Measurements from ENCODE around the gene KSR2.

The KSR2 gene

DNA sequence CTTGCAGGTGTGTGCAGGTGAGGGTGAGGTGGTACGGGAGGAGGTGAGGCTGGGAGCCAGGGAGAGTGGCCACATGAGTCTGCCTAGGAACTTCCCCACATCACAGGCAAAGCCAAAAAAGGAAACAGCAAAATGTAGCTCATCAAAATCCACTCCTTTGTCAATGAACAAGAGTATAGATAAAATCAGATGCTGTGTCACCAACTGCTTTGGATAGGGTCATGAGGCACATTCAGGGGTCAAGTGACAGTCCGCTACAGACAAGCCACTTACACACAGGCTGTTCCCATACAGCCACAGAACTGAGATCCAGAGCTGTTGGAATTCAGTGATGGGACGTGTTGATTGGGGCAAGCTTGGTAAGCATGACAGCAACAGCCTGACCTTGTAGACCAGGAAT, 507.1 kb downstream of the KSR2 start:
- no peak for TF ChIP-seq ZNF629 (tag by site-specific recombination; IDR thresholded peaks at IDR 0.05)
- no peak for TF ChIP-seq ZNF555 (tag by site-specific recombination; conservative IDR thresholded peaks at IDR 0.05)
- TF ChIP-seq, protein P1, sequence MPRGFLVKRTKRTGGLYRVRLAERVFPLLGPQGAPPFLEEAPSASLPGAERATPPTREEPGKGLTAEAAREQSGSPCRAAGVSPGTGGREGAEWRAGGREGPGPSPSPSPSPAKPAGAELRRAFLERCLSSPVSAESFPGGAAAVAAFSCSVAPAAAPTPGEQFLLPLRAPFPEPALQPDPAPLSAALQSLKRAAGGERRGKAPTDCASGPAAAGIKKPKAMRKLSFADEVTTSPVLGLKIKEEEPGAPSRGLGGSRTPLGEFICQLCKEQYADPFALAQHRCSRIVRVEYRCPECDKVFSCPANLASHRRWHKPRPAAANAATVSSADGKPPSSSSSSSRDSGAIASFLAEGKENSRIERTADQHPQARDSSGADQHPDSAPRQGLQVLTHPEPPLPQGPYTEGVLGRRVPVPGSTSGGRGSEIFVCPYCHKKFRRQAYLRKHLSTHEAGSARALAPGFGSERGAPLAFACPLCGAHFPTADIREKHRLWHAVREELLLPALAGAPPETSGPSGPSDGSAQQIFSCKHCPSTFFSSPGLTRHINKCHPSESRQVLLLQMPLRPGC (tag by site-specific recombination; IDR thresholded peaks at IDR 0.05): no peak
- TF ChIP-seq, protein P2, sequence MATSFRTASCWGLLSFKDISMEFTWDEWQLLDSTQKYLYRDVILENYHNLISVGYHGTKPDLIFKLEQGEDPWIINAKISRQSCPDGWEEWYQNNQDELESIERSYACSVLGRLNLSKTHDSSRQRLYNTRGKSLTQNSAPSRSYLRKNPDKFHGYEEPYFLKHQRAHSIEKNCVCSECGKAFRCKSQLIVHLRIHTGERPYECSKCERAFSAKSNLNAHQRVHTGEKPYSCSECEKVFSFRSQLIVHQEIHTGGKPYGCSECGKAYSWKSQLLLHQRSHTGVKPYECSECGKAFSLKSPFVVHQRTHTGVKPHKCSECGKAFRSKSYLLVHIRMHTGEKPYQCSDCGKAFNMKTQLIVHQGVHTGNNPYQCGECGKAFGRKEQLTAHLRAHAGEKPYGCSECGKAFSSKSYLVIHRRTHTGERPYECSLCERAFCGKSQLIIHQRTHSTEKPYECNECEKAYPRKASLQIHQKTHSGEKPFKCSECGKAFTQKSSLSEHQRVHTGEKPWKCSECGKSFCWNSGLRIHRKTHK (tag by site-specific recombination; IDR thresholded peaks at IDR 0.05): no peak
- TF ChIP-seq MZF1 (tag by site-specific recombination; IDR thresholded peaks at IDR 0.05; ENCODE audit: borderline replicate concordance): no peak
- TF ChIP-seq ZSCAN23 (tag by site-specific recombination; IDR thresholded peaks at IDR 0.05): no peak
- no peak for TF ChIP-seq ZNF416 (tag by site-specific recombination; IDR thresholded peaks at IDR 0.05)
- no peak for TF ChIP-seq ZSCAN30 (tag by site-specific recombination; IDR thresholded peaks at IDR 0.05)
- TF ChIP-seq ZNF354C (tag by site-specific recombination; IDR thresholded peaks at IDR 0.05; ENCODE audit: borderline replicate concordance, low read depth): no peak
- TF ChIP-seq TCF7L2 (IDR thresholded peaks at IDR 0.05; ENCODE audit: borderline replicate concordance, low read depth, low read length): no peak
- TF ChIP-seq KLF7 (tag by site-specific recombination; IDR thresholded peaks at IDR 0.05; ENCODE audit: borderline replicate concordance): no peak
- TF ChIP-seq ZBTB48 (tag by site-specific recombination; IDR thresholded peaks at IDR 0.05): no peak
- no peak for TF ChIP-seq IKZF3 (tag by site-specific recombination; IDR thresholded peaks at IDR 0.05)
- no peak for TF ChIP-seq ZNF624 (tag by site-specific recombination; IDR thresholded peaks at IDR 0.05)
- TF ChIP-seq, protein P3, sequence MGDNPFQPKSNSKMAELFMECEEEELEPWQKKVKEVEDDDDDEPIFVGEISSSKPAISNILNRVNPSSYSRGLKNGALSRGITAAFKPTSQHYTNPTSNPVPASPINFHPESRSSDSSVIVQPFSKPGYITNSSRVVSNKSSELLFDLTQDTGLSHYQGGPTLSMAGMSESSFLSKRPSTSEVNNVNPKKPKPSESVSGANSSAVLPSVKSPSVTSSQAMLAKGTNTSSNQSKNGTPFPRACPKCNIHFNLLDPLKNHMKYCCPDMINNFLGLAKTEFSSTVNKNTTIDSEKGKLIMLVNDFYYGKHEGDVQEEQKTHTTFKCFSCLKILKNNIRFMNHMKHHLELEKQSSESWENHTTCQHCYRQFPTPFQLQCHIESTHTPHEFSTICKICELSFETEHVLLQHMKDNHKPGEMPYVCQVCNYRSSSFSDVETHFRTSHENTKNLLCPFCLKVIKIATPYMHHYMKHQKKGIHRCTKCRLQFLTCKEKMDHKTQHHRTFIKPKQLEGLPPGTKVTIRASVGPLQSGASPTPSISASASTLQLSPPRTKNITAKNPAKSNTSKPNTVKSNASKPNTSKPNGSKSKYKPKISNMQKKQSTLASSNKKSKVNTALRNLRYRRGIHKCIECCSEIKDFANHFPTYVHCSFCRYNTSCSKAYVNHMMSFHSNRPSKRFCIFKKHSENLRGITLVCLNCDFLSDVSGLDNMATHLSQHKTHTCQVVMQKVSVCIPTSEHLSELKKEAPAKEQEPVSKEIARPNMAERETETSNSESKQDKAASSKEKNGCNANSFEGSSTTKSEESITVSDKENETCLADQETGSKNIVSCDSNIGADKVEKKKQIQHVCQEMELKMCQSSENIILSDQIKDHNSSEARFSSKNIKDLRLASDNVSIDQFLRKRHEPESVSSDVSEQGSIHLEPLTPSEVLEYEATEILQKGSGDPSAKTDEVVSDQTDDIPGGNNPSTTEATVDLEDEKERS (tag by site-specific recombination; IDR thresholded peaks at IDR 0.05): no peak
- TF ChIP-seq, protein P4, sequence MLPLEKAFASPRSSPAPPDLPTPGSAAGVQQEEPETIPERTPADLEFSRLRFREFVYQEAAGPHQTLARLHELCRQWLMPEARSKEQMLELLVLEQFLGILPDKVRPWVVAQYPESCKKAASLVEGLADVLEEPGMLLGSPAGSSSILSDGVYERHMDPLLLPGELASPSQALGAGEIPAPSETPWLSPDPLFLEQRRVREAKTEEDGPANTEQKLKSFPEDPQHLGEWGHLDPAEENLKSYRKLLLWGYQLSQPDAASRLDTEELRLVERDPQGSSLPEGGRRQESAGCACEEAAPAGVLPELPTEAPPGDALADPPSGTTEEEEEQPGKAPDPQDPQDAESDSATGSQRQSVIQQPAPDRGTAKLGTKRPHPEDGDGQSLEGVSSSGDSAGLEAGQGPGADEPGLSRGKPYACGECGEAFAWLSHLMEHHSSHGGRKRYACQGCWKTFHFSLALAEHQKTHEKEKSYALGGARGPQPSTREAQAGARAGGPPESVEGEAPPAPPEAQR (tag by site-specific recombination; IDR thresholded peaks at IDR 0.05): no peak
- TF ChIP-seq REST (tag by site-specific recombination; IDR thresholded peaks at IDR 0.05): no peak
- H3K4me1 ChIP-seq (ENCODE audit: control insufficient read depth, insufficient read depth, low read length): no peaks in the 10 kb centered on the region
- no peak overlapping the region for H3K27ac ChIP-seq (ENCODE audit: extremely low read depth, low read depth, low read length)
- H3K9me3 ChIP-seq (ENCODE audit: control insufficient read depth, insufficient read depth, low read depth, low read length): no peaks in the 10 kb centered on the region
- H3K36me3 ChIP-seq (ENCODE audit: control insufficient read depth in 2 of 2, insufficient read depth in 1 of 2, low read length in 2 of 2): no peaks in the 10 kb centered on the region
- no peak overlapping the region for H3K4me3 ChIP-seq (ENCODE audit: low read depth, low read length)
- CTCF ChIA-PET: interaction anchor here (0.6 kb wide), 1 partner anchor 267 kb away, joined by 3 read pairs; no protein-coding TSS in a partner anchor
- POLR2A ChIA-PET: no interaction called here

Data from HEK293 (cell line).